ENCODE data around the gene PPP1R13B.
"Not testable (repeated sequence)": the region's sequence is repeated elsewhere in the genome, so short reads cannot be mapped to it uniquely, and the experiment has no call there.

Gene PPP1R13B

GRCh38 chr14:103856607-103857006, 9.2 kb upstream of the PPP1R13B start:
- no peak for FAIRE-seq

- no peak for FAIRE-seq
Measured at GRCh38 chr14:103856105-103856504, 8.7 kb upstream of the PPP1R13B start.

GRCh38 chr14:103855734-103856095, 8.3 kb upstream of the PPP1R13B start:
- no peak for FAIRE-seq

- no peak for FAIRE-seq
Measured at GRCh38 chr14:103854822-103855733, 7.7 kb upstream of the PPP1R13B start.

GRCh38 chr14:103854017-103854808, 6.8 kb upstream of the PPP1R13B start:
- no peak for FAIRE-seq

- no peak for FAIRE-seq
Measured at GRCh38 chr14:103849151-103849886, 1.9 kb upstream of the PPP1R13B start.

- no peak for FAIRE-seq
Measured at GRCh38 chr14:103848175-103849077, 1.1 kb upstream of the PPP1R13B start.

- FAIRE-seq, result no peak
Measured at GRCh38 chr14:103846543-103847450, 578 bp downstream of the PPP1R13B start.

GRCh38 chr14:103846097-103846496, 1.3 kb downstream of the PPP1R13B start:
- FAIRE-seq, result no peak

GRCh38 chr14:103845327-103845726, 2.0 kb downstream of the PPP1R13B start:
- no peak for FAIRE-seq

GRCh38 chr14:103841265-103841664, 6.1 kb downstream of the PPP1R13B start:
- not testable (repeated sequence) for FAIRE-seq

GRCh38 chr14:103840014-103840413, 7.4 kb downstream of the PPP1R13B start:
- no peak for FAIRE-seq

- no peak for FAIRE-seq
Measured at GRCh38 chr14:103839579-103839978, 7.8 kb downstream of the PPP1R13B start.

- no peak for FAIRE-seq
Measured at GRCh38 chr14:103838117-103838516, 9.3 kb downstream of the PPP1R13B start.

GRCh38 chr14:103836976-103837725, 10.2 kb downstream of the PPP1R13B start:
- no peak for FAIRE-seq

- no peak for FAIRE-seq
Measured at GRCh38 chr14:103834956-103835355, 12.4 kb downstream of the PPP1R13B start.

- no peak for FAIRE-seq
Measured at GRCh38 chr14:103833711-103834110, 13.7 kb downstream of the PPP1R13B start.

GRCh38 chr14:103832046-103832445, 15.3 kb downstream of the PPP1R13B start:
- FAIRE-seq, result no peak

- no peak for FAIRE-seq
Measured at GRCh38 chr14:103830511-103831270, 16.7 kb downstream of the PPP1R13B start.

Data from colon (tissue), 2 donors.